GM21737 (cell line): ENCODE results near the gene SORCS2.

ENCODE experiments used
- ATAC-seq: cut with Tn5 transposase; IDR thresholded peaks from one replicate; pipeline ENCODE4 v1.9.1; 2021; ENCODE audit warnings: mild to moderate bottlenecking, moderate library complexity; ENCODE audit not compliant: unreplicated experiment

SORCS2 gene

DNA sequence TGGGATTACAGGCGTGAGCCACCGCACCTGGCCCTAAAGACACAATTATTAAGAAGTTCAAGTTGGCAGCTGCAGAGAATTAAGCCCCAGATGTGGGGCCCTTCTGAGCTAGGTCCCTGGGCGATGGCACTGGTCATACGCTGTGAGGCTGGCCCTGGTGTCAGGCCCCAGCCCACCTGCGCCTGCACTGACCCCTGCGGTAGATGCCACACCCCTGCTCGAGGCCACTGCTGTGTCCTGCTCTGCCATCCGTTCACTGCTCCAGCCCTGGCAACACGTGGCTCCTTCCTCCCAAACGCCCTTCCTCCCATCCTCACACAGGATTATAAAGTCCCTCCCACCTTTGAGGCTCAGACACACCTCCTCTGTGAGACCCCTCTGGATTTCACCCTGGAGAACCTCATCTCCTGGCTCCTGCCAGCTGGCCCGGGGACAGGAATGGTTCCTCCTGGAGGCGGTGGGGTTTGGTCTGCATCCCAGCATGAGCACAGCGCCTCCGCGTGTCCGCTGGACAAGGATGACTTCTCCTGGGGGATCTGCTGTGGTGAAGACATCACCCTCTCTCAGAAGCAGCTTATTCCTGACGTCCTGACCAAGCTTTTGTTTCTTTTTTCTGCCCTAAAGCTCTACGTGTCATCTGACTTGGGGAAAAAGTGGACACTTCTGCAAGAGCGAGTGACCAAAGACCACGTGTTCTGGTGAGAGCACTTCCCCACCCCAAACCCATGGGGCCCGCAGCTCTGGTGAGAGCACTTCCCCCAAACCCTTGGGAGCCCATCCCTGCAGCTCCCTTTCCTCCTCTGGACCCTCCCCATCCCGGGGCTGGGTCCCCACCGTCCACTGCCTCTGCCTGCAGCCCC lies 461.4 kb downstream of the SORCS2 start:
- ATAC-seq = no peak

DNA sequence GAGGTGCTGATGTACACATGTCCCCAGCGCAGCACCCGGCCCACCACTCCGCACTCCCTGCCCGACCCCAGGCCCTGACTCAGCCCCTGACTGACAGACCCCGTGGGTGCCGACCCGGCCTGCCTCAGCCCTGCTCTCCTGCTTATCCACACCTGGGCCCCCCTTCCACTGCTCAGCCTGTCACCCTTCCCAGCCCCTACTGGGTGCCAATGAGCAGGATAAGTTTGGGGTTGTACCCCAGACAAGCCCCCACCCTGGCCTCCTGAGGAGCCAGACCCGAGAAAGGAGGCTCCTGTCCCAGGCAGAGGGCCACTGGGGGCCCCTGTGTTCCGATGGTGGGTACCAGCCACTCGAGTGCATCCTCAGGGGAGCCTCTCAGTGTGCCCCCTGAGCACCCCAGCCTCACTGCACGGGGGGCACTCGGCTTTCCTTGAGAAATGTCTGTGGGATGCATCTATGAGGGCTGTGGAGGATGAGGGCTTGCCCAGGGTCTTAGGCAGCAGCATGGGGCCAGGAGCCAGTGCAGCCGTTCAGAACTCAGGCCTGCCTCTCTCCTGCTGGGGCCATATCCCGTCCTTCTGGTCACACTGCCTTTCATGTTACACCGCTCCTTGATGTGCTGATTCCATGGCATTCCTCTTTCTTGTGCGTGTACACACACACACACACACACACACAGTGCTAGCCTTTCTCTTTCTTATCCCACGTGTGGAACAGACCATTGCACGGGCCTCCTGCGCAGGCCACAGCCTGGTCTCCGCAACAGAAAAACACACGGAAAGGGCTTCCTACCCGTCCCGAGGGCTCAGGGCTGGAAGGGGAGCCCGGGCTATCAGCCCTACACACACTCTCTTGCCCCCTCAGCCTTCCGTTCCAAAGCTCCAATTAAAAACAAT lies 462.5 kb downstream of the SORCS2 start:
- no peak for ATAC-seq

DNA sequence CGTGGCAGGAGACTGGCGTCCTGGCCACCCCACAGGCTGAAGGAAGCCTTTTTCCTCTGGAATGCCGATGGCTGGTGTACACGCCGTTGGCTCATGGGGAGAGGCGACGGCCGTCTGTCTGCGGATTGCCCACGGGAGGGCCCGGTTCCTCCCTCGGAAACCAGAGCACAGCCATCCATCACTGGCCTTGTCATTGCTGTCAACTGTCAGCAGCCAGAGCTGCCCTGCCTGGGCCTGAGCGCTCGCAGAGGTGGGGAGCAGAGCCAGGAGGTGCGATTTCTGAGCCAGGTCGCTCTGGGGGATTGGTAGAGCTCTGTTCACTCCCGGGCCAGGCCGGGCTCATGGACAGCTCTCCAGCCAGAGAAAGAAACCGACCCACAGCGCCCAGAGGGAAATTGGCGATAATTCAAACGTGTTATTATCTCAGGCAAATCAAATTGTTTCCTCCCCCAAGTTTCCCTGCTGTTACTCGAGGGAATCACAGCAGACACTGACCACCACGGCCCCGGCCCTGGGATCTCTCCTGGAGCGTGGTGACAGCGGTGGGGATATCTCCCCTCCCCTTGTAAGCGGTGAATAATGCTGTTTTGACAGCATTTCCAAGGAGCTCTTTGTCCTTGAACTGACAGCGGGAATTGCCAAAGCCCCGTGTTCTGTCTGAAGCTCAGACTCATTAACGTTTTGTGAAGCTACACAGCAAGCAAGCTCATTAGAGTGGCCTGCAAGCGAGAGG lies 463.3 kb downstream of the SORCS2 start:
- ATAC-seq = no peak

DNA sequence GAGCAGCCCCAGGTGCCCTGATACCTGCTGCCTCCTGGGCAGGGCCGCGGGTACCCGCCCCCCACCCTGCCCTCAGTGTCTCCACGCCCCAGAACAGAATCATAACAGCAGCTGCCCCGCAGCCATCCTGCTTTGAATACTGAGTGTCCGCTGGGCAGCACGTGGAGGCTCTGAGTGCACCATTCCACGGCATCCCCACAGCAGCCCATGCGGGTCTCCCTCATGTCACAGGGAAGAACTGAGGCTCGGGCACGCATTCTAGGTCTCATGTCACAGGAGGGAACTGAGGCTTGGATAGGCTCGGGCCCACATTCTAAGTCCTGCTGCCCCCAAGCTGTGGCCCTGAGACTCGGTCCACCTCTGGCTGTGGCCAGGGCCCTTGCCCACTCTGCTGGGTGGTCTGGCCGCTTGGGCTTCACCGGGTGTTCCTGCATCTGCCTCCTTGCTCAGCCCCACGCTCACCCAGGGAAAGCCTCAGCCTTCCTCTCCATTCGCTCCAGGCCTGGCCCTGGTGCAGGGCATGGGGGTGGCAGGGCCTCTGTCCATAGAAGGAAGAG lies 464.0 kb downstream of the SORCS2 start:
- ATAC-seq = no peak

DNA sequence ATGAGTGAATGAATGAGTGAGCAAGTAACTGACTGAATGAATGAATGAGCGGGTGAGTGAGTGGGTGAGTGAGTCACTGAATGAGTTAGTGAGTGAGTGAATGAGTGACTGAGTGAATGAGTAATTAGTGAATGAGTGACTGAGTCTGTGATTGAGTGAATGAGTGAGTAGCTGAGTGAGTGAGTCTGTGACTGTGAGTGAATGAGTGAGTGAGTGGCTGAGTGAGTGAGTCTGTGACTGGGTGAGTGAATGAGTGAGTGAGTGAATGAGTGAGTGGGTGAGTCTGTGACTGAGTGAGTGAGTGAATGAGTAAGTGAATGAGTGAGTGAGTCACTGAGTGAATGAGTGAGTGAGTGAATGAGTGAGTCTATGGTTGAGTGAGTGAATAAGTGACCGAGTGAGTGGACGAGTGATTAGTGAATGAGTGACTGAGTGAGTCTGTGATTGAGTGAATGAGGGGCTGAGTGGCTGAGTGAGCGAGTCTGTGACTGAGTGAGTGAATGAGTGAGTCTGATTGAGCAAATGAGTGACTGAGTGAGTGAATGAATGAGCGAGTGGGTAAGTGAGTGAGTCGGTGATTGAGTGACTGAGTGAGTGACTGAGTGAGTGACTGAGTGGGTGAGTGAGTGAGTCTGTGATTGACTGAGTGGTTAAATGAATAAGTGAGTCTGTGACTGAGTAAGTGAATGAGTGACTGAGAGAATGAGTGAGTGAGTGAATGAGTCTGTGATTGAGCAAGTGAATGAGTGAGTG lies 465.4 kb downstream of the SORCS2 start:
- no peak for ATAC-seq

DNA sequence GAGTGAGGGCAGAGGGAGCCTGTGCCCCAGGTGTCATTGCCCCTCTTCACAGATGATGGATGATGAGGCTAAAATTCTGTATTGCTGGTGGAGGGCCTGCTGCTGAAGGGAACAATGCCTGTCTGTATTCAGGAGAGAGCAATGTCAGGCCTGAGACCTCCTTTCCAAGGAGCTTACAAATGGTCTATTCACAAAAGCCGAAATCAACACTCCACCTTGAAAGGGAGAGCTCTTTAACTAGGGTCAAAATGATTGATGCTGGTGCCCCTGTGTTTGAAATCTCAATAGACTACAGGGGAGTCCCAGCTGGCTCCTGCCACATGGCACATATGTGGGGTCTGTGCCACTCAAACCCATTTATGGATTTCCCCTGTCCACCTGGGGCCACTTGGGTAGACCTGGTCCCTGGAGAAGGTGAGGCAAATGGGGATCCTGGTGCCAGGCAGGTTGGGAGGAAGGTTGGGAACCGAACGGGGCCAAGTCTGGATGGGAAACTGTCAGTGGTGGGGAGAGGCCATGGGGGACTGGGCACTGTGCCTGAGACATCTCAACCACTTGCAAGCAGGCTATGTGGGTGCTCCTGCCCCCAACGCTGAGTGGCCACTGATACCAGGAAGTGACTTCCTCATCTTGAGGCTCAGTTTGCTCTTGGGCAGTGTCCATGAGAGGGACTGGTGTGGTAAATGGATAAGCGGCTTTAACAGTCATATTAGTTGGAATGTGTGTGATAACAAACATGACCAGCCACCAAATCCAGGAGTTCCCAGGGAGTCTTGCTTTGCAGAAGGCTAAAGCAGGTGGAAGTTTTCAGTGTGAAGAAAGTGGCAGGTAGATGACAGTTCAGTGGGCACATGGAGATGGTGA lies 466.2 kb downstream of the SORCS2 start:
- ATAC-seq = no peak

DNA sequence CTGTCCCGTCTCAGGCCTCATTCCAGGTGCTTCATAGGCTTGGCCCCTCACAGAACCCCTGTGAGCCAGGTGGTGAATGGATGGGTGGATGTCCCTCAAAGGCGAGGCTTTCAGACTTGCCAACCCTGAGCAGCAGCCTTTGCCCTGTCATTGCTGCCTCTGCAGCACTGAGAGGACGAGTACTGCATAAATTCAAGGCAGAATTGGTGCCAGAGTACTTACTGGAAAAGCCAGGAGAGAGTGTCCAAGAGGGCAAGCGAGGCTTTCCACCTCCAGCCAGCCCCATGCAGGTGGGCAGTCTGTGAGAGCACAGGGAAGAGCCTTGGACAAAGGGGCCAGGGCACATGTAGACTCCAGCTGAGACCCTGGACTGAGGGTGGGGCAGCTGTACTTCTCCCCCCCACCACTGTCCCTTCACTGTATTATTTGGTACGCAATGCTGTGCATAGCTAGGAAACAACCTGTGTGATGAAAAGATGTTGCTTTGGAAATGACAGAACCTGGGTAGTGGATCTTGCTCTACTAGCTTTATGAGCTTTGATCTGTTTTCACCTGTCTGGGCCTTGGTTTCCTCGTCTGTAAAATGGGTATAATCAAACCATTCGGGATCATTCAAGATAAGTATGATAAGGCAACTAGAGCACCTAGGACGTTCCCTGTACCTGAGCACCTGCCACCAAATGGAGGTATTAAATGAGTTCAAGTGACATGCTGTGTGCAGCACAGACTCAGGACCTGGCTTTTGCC lies 467.3 kb downstream of the SORCS2 start:
- ATAC-seq = no peak

DNA sequence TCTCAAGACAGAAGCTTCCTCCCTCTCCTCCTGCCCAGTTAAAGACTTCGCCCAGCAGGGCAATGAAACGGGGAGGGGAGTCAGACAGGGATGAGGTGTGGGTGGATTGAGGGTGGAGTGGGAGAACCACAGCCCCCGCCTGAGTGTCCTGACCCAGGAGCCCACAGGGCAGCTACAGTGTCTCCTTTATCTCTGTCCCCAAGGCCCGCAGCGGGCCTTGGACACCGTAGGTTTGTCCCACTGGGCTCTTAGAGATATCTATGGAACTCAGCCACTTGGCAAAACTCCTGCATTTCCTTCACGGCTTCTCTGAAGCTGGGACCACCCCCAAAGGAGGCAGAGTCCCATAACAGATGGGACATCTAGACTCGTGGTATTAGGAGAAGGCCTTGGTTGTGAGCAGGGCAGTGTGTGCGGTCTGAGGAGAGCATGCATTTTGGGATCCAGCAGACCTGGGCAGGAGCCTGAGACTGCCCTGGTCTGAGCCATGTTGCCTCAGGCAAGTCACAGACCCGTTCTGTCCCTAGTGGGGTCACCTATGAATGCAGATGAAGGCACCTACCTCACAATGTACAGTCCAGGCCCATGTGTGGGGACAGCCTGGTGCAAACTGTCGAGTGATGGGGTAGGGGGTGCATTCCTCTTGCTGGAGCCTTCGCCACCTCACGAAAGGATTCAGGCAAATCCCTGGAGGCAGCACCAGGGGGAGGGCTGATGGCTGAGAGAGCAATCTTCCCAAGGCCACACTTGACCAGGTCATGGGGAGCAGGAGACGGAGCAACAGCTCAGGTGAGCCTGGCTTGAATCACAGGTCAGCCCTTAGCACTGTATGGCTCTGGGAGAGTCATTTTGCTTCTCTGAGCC lies 468.1 kb downstream of the SORCS2 start:
- no peak for ATAC-seq

DNA sequence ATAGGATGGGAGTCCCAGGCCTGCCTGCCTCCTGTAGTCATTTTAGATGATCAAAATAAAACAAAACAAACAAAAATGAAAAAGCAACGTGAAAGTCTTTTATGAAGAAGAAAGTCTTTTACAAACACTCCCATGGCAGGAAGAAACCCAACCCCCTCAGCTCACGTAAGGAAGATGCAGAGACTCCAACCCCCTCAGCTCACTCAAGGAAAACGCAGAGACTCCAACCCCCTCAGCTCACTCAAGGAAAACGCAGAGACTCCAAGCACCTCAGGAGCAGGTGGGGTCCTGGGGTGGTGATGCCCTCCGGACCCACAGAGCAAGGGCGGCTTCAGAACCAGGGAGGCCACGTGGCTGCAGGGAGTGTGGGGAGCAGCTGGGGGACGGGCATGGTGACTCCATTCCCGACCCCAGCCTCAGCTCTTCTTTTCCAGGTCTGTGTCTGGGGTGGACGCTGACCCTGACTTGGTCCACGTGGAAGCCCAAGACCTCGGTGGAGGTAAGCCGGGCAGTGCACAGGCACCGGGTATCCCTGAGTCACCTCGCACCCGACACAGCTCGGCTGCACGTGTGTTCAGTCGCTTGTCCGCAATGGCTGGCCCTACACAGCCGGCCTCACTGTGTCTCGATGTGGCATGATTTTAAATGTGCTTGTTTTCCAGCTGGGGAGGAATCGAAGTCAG lies 468.9 kb downstream of the SORCS2 start:
- ATAC-seq = no peak

DNA sequence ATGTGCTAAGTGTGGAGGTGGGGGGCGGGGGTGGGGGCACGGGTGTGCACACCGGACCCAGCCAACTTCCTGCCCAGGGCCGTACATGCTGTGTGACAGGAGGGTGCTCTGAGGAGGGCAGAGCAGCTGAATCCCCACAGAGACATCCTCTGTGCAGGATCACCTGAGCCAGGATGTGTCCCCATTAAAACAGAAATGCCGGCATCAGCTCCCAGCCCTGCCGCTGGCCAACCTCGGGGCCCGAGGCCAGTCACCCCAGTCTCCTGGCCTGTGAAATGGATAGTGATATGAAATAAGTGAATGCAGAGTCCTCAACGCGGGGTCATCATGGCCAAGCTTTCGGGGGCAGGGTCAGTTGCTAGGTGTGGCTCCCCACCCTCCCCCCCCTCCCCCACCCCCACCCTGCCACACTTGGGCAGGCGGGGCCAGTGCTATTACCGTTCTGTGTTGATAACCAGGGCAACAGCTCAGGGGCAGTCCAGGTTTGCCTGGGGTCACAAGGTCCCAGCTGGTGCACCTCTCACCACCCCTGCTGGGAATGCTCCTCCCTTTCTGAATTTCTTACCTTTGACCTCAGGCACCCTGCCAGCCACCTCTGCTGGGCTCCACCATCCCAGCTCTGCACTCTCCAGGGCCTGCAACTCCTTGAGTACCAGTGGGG lies 469.6 kb downstream of the SORCS2 start:
- no peak for ATAC-seq

DNA sequence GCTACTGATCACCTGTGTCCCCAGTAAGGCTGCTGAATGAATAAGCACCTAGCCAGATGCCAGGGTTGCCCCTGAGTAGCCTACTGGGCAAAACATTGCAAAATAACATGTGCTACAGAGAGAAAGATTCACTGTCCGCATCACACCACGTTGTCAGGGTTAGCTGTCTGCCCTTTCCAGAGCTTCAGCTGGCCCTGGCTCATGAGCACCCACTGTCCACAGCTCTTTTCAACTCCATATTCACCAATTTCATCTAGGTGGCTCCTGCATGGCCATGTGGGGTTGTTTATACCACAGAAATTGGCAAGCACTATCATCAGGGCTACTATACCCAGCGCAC lies 470.1 kb downstream of the SORCS2 start:
- ATAC-seq = no peak

DNA sequence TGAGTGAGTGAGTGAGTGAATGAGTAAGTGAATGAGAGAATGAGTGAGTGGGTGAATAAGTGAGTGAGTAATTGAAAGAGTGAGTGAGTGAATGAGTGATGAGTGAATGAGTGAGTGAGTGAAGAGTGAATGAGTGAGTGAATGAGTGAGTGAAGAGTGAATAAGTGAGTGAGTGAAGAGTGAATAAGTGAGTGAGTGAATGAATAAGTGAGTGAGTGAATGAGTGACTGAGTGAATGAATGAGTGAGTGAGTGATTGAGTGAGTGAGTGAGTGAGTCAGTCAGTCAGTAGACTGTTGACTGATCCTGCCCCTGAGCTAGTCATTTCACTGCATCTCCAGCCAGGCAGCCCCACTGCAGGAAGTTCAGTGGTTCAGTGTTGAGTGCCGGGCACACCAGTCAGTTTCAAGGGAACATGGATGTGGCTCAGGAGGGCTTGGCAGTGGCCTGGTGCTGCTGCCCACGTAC lies 470.8 kb downstream of the SORCS2 start:
- no peak for ATAC-seq

DNA sequence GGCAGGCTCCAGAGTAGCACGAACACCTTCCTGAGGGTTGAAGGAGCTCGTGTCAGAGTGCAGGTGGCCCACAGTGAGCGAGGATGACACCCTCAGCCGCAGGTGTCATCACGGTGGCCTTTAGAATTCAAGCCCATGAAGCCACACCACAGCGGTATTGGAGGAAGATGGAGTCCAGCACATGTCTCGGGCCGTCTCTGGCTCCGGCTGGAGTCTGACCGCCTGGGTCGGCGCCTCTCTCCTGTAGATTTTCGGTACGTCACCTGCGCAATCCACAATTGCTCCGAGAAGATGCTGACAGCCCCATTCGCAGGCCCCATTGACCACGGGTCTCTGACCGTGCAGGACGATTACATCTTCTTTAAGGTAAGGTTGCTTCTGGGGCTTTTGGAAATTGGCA lies 471.8 kb downstream of the SORCS2 start:
- no peak for ATAC-seq

DNA sequence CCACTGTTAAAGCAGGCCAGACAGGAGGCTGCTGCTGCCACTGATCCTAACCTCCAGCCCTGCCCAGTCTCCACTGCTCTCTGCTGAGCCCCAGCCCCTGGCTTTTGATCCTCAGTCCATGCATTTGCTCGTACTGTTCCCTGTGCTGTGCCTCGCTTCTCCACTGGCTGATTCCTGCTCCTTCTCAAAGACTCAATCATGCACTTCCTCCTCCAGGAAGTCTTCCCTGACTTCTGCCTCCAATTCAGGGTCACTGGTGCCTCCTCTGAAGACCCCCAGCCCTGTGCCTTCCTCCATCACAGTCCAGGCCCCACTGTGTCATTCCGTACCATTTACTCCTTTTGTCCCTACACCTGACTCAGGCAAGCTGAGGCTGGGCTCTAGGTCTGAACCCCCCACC lies 473.0 kb downstream of the SORCS2 start:
- ATAC-seq = no peak

DNA sequence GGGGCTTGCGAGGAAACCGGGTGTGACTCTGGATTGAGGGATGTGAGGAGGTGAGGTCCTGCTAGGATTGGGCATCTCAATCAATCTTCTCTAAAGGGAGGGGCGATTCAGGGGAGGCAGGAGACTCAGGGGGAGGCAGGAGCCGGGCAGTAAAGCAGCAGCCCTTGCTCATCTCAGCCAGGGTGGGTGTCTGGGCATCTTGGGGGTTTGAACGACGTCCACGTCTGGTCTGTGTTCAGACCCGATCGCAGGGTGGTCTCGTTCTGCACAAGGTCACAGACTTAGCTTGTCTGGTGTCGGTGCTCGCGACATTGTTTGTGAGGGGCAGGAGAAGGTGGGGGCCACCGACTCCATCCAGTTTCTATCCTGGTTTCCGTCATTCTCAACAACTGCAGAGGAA lies 473.7 kb downstream of the SORCS2 start:
- ATAC-seq = no peak

DNA sequence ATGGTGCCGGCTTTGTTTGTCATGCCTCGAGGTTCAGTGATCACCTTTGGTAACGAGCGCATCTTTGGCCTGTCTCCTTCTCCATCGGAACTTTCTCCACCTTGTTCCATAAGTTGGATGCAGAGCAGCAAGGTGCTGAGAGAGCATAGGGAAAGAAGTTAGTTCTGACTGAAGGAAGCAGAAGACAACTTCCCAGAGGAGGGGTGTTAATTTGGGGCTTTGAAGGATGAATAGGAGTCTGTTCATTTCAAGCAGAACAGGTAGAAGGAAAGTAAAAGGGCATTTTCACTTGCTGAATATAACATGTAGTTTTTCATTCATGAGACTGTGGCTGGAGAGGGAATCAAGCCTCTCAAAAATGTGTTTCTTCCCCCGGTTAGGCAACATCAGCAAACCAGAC lies 474.4 kb downstream of the SORCS2 start:
- ATAC-seq = no peak

DNA sequence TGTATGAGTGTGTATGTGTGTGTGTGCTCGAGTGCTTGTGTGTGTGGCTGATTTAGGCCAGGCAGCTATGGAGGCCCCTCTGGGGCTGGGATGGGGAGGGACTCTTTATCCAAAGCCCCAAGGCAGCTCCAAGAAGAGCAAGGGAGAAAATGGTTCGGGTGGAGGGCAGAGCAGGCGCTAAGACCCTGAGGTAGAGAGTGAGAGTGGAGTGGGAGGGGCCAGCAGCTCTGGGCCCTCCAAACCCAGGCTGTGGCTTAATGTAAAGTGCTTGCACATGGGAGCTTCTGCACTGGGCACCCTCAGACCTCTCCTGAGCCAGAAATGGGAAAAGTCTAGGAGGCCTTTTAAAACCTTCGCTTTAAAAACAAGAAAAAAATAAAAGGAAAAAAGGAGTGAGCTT lies 475.9 kb downstream of the SORCS2 start:
- ATAC-seq = no peak
